Eye (tissue), 1 donor: Measurements from ENCODE around the gene PRR23A.
A peak's percentile ranks its signal among the peaks of the same experiment; 100 is the strongest.
"Not testable (repeated sequence)": the region's sequence is repeated elsewhere in the genome, so short reads cannot be mapped to it uniquely, and the experiment has no call there.

ENCODE experiments used
- DNase-seq: peaks from one replicate; pipeline ENCODE4 v3.0.0-alpha.2; 2015

Gene PRR23A

DNA sequence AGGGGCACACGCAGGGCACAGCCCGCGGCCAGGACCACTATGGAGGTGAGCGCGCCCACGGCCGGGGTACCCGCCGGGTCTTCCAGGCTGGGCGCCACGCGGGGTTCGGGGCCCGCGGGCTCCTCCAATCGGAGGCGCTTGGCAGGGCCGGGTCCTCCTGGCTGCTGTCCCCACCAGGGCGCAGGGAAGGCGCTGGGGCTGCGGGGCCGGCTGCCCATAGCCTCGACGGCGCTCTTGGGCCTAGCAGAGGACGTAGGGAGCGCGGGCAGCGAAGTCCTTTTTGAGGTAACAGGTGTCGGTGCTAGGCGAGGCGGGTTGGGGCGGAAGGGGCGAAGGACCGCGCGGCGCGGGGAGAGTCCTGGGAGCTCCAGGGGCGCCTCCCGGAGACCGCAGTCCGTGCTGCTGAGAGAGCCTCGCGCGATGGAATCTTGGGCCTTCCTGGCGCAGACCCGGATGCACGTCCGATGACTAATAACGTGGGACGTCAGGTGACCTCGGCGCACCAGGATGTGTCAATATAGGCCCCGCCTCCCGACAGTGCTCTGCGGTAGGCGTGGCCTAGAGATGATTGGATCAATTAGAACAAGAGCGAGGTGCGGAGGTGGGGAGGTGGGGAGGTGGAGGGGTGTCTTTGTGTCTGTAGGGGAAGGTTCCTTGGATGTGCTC is at the start of gene PRR23A:
TSS of gene PRR23A (minus strand) at position 218 of the 666 bp plus-strand sequence. CDS start at position 218, 0 bp downstream.
- DNase-seq: no peak

DNA sequence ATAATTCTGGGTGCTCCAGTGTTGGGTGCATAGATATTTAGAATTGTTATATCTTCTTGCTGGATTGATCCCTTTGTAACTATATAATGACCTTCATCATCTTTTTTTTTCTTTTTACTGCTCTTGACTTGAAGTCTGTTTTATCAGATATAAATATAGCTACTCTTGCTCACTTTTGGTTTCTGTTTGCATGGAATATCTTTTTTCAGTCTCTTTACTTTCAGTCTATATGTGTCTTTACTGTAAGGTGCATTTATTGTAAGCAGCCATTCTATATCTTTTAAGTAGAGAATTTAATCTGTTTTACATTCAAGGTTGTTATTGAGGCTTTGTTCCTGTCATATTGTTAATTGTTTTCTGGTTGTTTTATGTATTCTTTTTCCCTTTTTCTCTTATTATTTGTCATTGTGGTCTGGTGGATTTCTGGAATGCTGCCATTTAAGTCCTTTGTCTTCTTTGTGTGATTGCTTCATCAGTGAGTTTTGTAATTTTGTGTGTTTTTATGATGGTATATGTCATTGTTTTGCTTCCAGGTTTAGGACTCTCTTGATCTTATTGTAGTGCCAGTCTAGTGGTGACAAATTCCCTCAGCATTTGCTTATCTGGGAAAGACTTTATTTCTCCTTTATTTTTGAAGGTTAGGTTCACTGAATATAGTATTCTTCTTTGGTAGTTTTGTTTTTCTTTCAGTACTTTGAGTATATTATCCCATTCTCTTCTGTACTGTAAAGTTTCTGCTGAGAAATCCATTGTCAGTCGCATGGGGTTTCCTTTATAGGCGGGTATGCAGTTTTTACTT is 46.9 kb upstream of the PRR23A start:
- DNase-seq: no peak

DNA sequence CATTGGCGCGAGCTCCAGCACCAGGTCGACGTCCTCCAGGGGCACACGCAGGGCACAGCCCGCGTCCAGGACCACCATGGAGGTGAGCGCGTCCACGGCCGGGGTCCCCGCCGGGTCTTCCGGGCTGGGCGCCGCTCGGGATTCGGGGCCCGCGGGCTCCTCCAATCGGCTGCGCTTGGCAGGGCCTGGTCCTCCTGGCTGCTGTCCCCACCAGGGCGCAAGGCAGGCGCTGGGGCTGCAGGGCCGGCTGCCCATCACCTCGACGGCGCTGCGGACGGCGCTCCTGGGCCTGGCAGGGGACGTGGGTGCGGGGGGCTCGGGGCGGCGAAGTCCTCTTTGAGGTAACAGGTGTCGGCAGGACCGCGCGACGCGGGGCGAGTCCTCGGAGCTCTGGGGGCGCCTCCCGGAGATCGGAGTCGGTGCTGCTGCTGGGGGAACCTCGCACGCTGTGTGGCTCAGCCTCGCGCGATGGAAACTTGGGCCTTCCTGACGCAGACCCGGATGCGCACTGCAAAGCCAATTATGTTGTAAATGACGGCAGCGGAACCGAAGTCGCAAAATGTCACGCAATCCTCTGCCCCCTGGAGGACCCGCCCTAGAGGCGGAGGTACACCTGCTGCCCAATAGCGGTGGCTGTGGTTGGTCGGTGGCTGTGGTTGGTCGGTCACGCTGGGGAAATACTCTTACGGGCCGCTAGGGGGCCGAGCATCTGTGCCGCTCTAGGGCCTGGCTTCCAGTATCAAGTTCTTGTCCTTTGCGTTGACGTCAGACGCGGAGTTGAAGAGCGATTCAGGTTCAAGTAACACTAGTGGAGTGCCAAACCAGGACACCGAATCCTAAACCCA is 38.5 kb upstream of the PRR23A start, which contains the start of gene PRR23C:
TSS of gene PRR23C (minus strand) at position 527 of the 845 bp plus-strand sequence. CDS start at position 255, 272 bp downstream.
- no peak for DNase-seq

- DNase-seq: no peak
Observed at GRCh38 chr3:139043554-139044365, 37.7 kb upstream of the PRR23A start.

DNA sequence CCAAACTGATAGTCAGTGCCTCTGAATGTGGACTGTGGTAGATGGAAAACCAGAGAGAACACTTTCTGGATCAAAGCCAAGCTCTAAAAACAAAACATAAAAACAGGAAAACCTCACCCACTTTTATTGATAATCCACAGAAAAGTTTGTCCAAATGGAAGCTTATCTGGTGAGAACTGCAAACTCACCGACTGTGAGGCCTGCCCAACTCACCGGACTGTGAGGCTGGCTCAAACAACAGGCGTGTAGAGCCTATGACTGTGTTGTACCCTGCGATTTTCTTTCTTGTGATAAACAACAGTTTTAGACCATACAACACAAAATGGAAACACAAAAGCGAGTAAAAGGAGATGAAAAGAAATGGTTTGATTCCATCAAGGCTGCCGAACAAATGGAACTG is 31.4 kb upstream of the PRR23A start:
- no peak for DNase-seq

DNA sequence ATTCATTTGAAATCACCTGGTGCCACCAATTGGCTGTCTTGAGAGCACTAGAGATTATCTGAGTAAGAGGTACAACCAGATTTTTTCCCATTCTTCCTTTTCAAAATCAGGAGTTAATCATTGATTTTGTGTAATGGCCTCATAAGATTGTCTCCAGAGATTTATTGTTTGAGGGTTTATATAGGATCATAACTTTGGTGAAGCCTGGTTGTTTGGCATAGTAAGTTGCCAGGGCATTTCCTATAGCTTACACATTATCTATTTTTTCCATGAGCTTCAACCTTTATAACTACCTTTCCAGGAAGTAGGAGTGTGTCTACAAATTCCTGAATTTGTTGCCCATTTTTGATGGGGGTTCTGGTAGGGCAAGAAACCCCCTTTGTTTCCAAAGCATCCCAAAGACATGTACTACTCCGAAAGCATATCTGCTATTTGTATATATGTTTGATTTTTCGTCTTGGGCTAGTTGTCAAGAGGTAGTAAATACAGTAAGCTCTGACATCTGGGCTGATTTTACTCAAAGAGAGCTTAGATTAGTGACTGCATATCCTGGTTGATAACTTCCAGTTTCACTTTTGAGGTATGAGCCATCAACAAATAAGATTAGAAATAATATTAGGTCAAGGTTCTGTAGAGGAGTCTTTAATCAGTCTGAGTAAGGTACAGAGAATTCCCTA is 26.4 kb upstream of the PRR23A start:
- no peak for DNase-seq

DNA sequence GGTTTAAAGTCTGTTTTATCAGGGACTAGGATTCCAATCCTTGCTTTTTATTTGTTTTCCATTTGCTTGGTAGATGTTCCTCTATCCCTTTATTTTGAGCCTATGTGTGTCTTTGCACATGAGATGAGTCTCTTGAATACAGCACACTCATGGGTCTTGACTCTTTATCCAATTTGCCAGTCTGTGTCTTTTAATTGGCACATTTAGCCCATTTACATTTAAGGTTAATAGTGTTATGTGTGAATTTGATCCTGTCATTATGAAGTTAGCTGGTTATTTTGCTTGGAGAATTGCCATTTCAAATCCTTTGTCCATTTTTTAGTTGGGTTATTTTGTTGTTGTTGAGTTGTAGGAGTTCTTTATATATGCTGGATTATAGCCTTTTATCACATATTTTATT is 24.5 kb upstream of the PRR23A start:
- not testable (repeated sequence) for DNase-seq

DNA sequence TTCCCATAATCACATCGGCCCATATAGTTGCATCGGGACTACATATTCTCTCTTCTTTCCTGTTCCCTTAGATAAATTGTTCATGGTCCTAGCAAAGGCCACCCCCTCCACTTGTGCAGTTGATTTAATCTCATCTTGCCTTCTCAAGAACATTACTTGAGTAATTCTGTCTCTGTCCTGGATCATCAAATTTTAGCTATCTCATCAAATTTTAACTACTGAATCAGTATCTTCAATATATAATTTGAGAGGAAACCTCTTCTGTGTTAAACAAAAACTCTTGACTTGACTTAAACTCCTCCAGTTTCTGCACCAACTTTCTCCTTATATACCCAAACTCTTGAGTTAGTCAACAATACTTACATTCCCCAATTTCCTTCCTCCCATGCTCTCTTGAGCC is 18.9 kb upstream of the PRR23A start:
- no peak for DNase-seq

GRCh38 chr3:139020868-139021234 is 14.8 kb upstream of the PRR23A start, which contains the start of gene PRR23B:
PRR23B (minus strand) TSS chr3:139020926; CDS start chr3:139020661, 265 bp downstream.
- no peak for DNase-seq

GRCh38 chr3:139020036-139020867 is 14.2 kb upstream of the PRR23A start:
- DNase-seq: no peak

DNA sequence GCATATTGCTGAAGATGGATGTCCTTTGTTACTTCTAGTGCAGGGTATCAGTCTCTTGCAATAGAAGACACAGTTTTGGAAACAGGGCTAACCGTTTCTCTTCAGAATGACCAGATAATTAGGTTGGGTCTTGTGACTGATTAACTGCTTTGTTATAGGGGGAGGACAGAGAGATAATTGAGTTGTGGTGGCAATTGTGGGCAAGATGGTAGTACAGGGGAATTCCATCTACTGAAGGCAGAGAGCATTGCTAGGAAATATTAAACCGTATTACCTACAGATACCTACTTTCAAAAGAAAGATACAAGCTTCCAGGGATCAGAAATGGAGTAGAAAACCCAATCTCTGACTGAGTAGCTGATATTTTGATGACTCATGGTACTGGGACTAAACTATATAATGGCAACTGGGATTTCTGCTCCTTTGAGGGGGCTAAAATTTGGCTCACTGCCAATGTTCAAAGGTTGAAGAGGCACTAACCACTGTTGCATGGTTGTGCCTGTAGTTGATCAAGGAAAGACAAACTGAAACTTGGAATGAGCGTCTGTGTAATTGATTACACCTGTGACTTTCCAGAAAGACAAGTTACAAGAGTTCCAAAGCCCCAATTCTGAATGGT is 10.5 kb upstream of the PRR23A start:
- DNase-seq: no peak

DNA sequence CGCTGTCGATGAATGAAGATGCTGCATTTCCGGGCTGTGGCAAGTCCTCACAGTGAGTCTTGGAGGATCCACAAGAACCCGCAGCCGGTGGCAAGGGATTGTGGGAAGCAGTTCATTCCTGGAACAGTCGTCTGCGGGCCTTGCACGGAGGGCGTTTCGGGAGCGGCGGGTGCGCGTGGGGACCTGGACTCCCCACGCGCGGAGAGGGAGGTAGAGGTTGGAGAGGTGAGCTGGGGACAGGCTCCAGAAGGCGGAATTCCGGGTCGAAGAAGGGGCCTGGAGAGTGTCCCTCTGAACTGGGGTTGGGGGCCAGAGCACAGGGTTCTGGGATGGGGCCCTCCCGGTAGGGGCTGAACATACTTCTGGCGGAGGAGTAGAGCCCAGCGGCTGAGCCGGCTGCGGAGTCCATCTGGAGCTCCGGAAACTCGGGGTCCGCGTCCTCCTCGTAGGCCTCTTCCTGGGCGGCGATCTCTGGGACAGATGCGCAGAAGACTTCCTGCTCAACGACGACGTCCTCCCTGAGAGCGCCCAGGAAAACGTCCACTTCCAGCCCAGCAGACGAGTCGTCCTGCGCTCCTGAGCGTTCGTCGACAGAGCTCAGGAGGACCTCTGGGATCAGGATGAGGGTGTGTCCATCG is 593 bp downstream of the PRR23A start:
- DNase-seq: no peak

DNA sequence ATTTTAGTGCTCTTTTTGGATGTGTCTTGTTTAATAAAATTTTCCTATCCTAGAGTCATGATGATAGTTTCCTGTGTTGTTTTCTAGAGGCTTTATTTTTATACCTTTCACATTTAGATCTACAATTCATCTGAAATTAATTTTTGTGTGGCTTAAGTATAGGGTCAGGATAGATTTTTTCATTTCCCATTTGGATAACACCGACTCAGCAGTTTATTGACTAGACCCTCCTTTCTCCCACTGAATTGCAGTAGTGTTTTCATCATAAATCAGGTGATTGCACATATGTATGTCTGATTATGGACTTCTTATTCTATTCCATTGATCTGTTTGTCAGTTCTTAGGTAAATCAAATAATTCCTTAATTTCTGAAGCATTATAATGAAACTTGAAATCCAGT is 10.4 kb downstream of the PRR23A start:
- no peak for DNase-seq

- DNase-seq: no peak
Observed at GRCh38 chr3:138987181-138987580, 18.9 kb downstream of the PRR23A start.

DNA sequence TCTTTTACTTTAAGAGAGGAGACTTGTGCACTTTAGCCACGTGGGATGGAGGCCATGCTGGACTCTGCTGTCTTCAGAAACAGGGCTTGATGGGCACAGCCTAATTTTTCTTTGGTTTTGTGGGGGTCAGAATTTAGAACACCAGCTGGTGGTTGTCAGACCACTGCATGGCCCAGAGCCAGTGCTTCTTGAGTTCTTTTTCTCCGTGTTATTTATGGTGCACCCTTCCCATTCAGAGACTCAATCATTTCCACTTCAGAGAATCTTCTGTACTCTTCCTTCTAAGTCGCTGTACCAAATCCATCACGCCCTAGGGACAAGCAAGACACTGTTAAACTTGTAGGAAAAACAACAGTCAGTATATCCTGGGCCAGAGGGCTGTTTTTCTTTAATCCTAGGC is 20.1 kb downstream of the PRR23A start:
- peak; percentile 38 for DNase-seq

DNA sequence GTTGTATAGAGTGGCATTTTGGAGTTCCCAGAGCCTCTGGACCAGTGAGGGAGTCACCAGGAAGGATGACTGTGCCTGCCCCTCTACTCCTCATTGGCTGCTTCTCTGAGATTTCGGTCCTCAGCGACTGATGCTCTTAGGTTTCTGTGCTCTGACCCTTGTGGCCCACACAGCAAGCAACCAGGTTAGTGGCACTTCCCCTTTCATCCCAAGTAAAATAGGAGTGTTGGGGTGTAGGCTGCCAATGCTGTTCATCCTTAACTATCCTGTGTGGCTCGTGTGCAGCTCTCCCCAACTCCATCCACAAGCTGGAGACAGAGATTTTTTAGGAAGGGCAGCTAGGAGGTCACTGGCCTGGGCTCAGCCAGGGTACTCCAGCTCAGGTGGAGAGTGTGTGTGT is 21.3 kb downstream of the PRR23A start:
- no peak for DNase-seq

GRCh38 chr3:138976047-138976446 is 30.0 kb downstream of the PRR23A start:
- DNase-seq: no peak

GRCh38 chr3:138975351-138975750 is 30.7 kb downstream of the PRR23A start:
- DNase-seq: no peak

- no peak for DNase-seq
Observed at GRCh38 chr3:138974462-138974861, 31.6 kb downstream of the PRR23A start.

DNA sequence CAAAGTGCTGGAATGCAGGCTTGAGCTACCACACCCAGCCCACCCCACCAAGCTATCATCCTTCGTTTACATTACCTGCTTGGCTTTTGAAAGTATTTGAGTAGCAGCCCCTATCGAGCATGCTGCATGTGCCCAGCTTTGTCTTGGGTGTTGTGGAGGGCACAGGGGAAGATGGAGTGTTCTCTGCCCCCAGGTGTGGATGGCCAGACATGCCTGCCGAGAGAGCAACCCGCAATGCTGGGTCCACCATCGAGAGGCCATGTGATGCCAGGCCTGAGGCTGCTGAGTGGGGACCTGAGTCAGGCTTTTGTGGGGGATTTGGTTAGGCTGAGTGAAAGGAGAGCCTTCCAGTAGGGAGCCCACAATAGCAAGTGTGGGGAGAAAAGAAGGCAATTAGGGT is 33.1 kb downstream of the PRR23A start:
- DNase-seq: no peak
